Endodermal cell (in vitro differentiated cells): ENCODE data around the gene COA6. TPM values are rescaled to one million over a fixed set of nuclear protein-coding genes. Genes with fewer than 3 reads are reported as not detected.
"Not testable (repeated sequence)": the region's sequence is repeated elsewhere in the genome, so short reads cannot be mapped to it uniquely, and the experiment has no call there.

ENCODE experiments used
- DNase-seq: peaks from one replicate; pipeline ENCODE4 v3.0.0-alpha.2; 2017
- H3K27ac ChIP-seq: 2 replicates; pipeline ENCODE4 v1.5.1; 2013; ENCODE audit warnings: mild to moderate bottlenecking, low read depth, low read length, moderate library complexity
- H3K27me3 ChIP-seq: 2 replicates; pipeline ENCODE4 v1.6.1; 2013; ENCODE audit warnings: mild to moderate bottlenecking, low read length, moderate library complexity; ENCODE audit not compliant: insufficient read depth, control insufficient read depth, poor library complexity, severe bottlenecking
- H3K36me3 ChIP-seq: 2 replicates; pipeline ENCODE4 v1.7.0; 2013; ENCODE audit warnings: mild to moderate bottlenecking, low read length, moderate library complexity; ENCODE audit not compliant: control insufficient read depth, insufficient read depth
- H3K4me1 ChIP-seq: one replicate; pipeline ENCODE4 v1.7.0; 2013; ENCODE audit warnings: low read length; ENCODE audit not compliant: control insufficient read depth, insufficient read depth
- H3K4me3 ChIP-seq: 2 replicates; pipeline ENCODE4 v1.5.1; 2013; ENCODE audit warnings: mild to moderate bottlenecking, low read length, moderate library complexity
- H3K9ac ChIP-seq: 2 replicates; pipeline ENCODE4 v1.6.1; 2013; ENCODE audit warnings: mild to moderate bottlenecking, low read length, moderate library complexity; ENCODE audit not compliant: poor library complexity, severe bottlenecking; ENCODE audit errors: extremely low read depth
- H3K9me3 ChIP-seq: 2 replicates; pipeline ENCODE4 v1.6.1; 2013; ENCODE audit warnings: mild to moderate bottlenecking, low read length, moderate library complexity; ENCODE audit not compliant: control insufficient read depth
- H3K27ac Mint-ChIP-seq: 2 replicates; pipeline ENCODE4 v1.8.0; 2020; ENCODE audit warnings: mixed read lengths
- H3K27me3 Mint-ChIP-seq: 2 replicates; pipeline ENCODE4 v1.8.0; 2021; ENCODE audit warnings: mild to moderate bottlenecking, mixed read lengths; ENCODE audit not compliant: insufficient read depth
- H3K36me3 Mint-ChIP-seq: 2 replicates; pipeline ENCODE4 v1.8.0; 2020; ENCODE audit warnings: low read depth, mixed read lengths
- H3K4me1 Mint-ChIP-seq: 2 replicates; pipeline ENCODE4 v1.8.0; 2020; ENCODE audit warnings: mixed read lengths
- H3K4me3 Mint-ChIP-seq: 2 replicates; pipeline ENCODE4 v1.8.0; 2020; ENCODE audit warnings: mild to moderate bottlenecking, moderate library complexity, mixed read lengths
- H3K9me3 Mint-ChIP-seq: 2 replicates; pipeline ENCODE4 v1.8.0; 2020; ENCODE audit warnings: mild to moderate bottlenecking, mixed read lengths
- CTCF ChIP-seq: fragments of 200-600 bp; sonication (generic); conservative IDR thresholded peaks from 2 replicates; pipeline ENCODE4 v1.5.0; 2021; ENCODE audit warnings: antibody characterized with exemption, mild to moderate bottlenecking
- WGBS, 2 experiments: methylation state at CpG; one replicate each; pipeline versions ENCODE4 v1.1.5 to v1.1.7; 2013; ENCODE audit warnings: missing lambda C conversion rate in 2 of 2, mixed read lengths in 1 of 2; ENCODE audit not compliant: insufficient coverage in 1 of 2, insufficient read length in 1 of 2; 5-methylcytosine and 5-hydroxymethylcytosine counted together
- total RNA-seq, 2 donors: library from RNA; stranded (reverse); fragmentation: NEBNext Ultra II Directional in 1 of 2; extraction: Animal tissue kit (Norgen Biotek cat#: 25700) in 1 of 2; gene quantifications; 2 replicates in 1 of 2; 3 replicates in 1 of 2; pipeline ENCODE4 v1.2.1, GENCODE V29; 2021

Gene COA6
- total RNA-seq, 2 donors from 2014 or later: 33.9 to 37.4 TPM

- Histone ChIP-seq H3K9me3 (peaks cover 17% of the 10 kb centered on the region), H3K27me3 (no peaks in the 10 kb centered on the region), H3K9ac (no peak overlapping the region), H3K4me3 (no peak overlapping the region), H3K36me3 (no peaks in the 10 kb centered on the region), H3K27ac (no peak overlapping the region), H3K4me1 (no peaks in the 10 kb centered on the region)
- no peak for DNase-seq
- 88 to 100% methylated on average over 1 of the region's 1 CpG for WGBS, 2 experiments
- Mint-ChIP-seq H3K4me1 (peaks cover 4% of the 10 kb centered on the region), H3K36me3 (no peaks in the 10 kb centered on the region), H3K9me3 (peaks cover 19% of the 10 kb centered on the region), H3K4me3 (no peak overlapping the region), H3K27ac (no peak overlapping the region), H3K27me3 (no peaks in the 10 kb centered on the region)
- TF ChIP-seq CTCF: no peak
Observed at GRCh38 chr1:234345237-234345636, 28.0 kb upstream of the COA6 start.

GRCh38 chr1:234348964-234349363 lies 24.3 kb upstream of the COA6 start:
- Histone ChIP-seq H3K27ac (no peak overlapping the region), H3K4me1 (no peaks in the 10 kb centered on the region), H3K27me3 (no peaks in the 10 kb centered on the region), H3K4me3 (no peak overlapping the region), H3K36me3 (no peaks in the 10 kb centered on the region), H3K9ac (no peak overlapping the region), H3K9me3 (no peaks in the 10 kb centered on the region)
- Mint-ChIP-seq H3K27ac (no peak overlapping the region), H3K4me1 (peaks cover 4% of the 10 kb centered on the region), H3K9me3 (peaks cover 5% of the 10 kb centered on the region), H3K27me3 (peaks cover 4% of the 10 kb centered on the region), H3K4me3 (no peak overlapping the region), H3K36me3 (no peaks in the 10 kb centered on the region)
- no peak for TF ChIP-seq CTCF
- DNase-seq: no peak
- WGBS, 2 experiments: 89 to 90% methylated on average over 3 to 4 of the region's 4 CpGs

DNA sequence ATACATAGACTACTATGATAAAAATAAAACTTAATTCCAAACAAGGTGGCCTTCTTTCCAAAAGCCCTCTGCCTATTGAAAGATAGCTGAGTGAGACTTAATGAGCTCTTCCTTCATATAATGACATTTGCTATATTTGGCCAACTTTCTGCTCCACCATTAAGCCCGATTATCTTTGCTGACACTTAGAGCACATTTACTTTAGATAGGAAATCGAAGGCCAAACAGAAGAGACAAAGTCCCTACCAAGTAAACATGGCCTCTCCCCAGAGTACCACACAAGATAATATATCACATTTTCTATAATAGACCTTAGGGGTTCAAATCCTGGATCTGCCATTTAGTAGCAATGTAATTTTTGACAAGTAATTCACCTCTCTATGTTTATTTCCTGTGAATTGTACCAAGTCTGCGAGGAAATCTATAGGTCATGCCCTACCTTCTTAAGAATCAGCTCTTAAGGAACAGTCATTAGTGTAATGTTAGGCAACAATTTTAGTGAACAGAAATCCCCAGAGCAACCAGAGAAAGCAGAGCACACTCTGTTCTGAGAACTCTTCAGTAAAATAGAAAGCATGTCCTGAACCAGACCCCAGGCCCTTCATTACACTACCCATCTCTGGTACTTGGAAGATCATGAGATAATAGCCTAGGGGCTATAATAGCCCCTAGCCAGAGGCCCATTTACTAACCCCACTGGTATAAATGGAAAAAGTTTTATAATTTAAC lies 17.3 kb upstream of the COA6 start:
- WGBS, 2 experiments: 55 to 80% methylated on average over 3 of the region's 3 CpGs
- no peak for DNase-seq
- Histone ChIP-seq H3K36me3 (no peaks in the 10 kb centered on the region), H3K9me3 (peaks cover 23% of the 10 kb centered on the region), H3K4me1 (no peaks in the 10 kb centered on the region), H3K27ac (no peak overlapping the region), H3K4me3 (no peak overlapping the region), H3K9ac (no peak overlapping the region), H3K27me3 (no peaks in the 10 kb centered on the region)
- Mint-ChIP-seq H3K27ac (no peak overlapping the region), H3K4me1 (peaks cover 11% of the 10 kb centered on the region), H3K9me3 (no peaks in the 10 kb centered on the region), H3K4me3 (no peak overlapping the region), H3K36me3 (no peaks in the 10 kb centered on the region), H3K27me3 (peaks cover 5% of the 10 kb centered on the region)
- no peak for TF ChIP-seq CTCF

GRCh38 chr1:234356615-234357269 lies 16.5 kb upstream of the COA6 start:
- WGBS, 2 experiments: 95 to 96% methylated on average over 22 to 35 of the region's 35 CpGs
- H3K4me3 Mint-ChIP-seq, H3K4me3 ChIP-seq, DNase-seq, H3K9ac ChIP-seq, H3K27ac Mint-ChIP-seq, H3K9me3 Mint-ChIP-seq, H3K27me3 Mint-ChIP-seq, H3K36me3 Mint-ChIP-seq, H3K36me3 ChIP-seq, H3K27me3 ChIP-seq, H3K27ac ChIP-seq, H3K4me1 ChIP-seq: not testable (repeated sequence)
- peaks cover 23% of the 10 kb centered on the region for H3K9me3 ChIP-seq
- peaks cover 11% of the 10 kb centered on the region for H3K4me1 Mint-ChIP-seq
